GM12874 (cell line): ENCODE measurements around the gene MSRB1.

Source experiments
- TF ChIP-seq, protein P1 (sequence below): IDR thresholded peaks from 2 replicates; pipeline ENCODE4 v1.5.1; 2011; ENCODE audit warnings: low read depth, mild to moderate bottlenecking, control low read depth, low read length, moderate library complexity; ENCODE audit not compliant: insufficient read depth

The MSRB1 gene

DNA sequence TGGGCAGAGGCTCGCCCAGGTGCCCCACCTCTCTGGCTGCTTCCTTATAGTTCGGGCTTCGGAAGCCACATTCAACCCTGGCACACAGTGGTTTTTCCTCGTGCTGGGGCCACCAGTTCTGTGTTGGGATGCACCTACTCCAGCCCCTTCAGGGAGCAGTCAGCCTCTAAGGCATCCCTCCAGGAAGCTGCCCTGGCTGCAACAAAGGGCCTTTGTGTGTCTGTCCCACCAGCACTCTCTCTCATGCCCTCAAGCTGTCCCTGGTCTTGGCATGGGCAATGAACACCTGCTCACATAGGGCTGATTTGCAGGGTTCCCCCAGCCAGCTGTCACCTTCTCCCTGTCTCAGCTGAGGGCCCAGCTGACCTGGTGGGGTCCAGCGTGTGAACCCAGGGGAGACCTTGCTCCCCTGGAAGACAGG lies 39.0 kb upstream of the MSRB1 start:
- TF ChIP-seq, protein P1, sequence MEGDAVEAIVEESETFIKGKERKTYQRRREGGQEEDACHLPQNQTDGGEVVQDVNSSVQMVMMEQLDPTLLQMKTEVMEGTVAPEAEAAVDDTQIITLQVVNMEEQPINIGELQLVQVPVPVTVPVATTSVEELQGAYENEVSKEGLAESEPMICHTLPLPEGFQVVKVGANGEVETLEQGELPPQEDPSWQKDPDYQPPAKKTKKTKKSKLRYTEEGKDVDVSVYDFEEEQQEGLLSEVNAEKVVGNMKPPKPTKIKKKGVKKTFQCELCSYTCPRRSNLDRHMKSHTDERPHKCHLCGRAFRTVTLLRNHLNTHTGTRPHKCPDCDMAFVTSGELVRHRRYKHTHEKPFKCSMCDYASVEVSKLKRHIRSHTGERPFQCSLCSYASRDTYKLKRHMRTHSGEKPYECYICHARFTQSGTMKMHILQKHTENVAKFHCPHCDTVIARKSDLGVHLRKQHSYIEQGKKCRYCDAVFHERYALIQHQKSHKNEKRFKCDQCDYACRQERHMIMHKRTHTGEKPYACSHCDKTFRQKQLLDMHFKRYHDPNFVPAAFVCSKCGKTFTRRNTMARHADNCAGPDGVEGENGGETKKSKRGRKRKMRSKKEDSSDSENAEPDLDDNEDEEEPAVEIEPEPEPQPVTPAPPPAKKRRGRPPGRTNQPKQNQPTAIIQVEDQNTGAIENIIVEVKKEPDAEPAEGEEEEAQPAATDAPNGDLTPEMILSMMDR = no peak

DNA sequence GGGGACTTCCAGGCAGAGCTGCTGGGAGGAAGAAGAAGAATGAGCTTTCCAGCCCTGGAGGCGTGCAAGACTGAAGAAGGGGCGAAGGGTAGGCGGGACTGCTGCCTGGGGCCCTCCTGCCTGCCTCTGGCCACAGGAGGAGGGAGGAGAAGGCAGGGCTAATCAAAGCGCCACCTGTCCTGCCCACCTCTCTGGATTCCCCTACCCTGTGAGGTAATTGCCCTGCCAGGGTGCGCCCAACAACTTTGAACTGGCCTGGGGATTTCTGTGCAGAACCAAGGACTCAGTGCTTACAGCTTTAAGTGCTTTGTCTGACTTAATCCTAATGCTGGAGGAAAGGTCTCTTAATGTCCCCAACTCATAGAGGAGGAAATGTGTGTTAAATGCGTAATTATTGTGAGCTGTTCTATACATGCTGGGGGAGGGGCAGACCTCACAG lies 38.4 kb upstream of the MSRB1 start, which contains the start of gene NOXO1:
NOXO1 (minus strand) TSS at position 72 of the 439 bp plus-strand sequence. CDS start 290 bp downstream, outside the sequence.
- TF ChIP-seq, protein P1 = no peak

DNA sequence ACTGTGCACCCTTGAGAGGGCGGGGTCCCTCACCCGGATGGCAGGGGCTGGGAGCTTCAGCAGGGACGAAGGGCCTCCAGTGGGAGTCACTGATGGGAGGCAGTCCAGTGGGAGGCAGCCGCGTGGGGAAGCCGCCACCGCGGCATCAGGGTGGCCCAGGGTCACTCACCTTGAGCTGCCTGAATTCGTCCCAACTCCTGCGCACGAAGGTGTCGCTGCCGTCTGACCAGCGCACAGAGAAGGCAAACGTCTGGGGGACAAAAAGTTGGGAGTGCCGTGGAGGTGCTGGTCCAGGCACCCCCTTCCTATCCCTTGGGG lies 37.7 kb upstream of the MSRB1 start:
- TF ChIP-seq, protein P1 = no peak

DNA sequence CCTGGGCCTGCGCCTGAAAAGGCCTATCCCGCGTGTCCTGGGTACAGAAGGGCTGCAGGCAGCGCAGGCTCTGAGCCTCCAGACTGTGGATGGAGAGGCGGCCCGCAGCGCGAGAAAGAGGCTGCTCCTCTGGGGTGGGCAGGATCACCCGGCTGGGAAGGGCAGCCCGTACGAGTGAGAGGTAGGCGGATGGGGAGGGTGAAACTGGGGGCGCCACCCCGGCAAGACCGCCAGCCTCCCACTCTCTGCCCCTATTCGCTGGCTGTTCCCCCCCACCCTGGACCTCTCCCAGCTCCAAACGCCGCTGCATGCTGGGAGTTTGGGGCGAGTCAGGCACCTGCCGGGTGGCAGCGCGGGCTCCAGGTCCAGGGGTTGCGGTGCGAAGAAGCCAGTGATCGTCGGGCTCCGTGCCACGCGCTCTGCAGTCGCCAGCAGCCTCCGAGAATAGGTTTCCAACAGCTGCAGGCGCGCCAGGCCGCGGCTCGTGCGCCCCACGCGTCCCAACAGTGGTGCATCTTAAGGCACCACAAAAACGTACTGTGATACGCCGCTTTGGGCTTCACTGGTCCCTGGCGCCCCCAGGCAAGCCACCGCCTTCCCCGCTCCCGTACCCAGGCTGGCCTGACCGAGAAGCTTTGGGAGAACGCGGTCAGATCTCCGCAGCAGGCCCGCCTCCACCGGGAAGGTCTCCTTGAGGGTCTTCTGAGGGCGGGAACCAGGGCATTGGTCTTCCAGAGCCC lies 37.2 kb upstream of the MSRB1 start:
- TF ChIP-seq, protein P1 = no peak

DNA sequence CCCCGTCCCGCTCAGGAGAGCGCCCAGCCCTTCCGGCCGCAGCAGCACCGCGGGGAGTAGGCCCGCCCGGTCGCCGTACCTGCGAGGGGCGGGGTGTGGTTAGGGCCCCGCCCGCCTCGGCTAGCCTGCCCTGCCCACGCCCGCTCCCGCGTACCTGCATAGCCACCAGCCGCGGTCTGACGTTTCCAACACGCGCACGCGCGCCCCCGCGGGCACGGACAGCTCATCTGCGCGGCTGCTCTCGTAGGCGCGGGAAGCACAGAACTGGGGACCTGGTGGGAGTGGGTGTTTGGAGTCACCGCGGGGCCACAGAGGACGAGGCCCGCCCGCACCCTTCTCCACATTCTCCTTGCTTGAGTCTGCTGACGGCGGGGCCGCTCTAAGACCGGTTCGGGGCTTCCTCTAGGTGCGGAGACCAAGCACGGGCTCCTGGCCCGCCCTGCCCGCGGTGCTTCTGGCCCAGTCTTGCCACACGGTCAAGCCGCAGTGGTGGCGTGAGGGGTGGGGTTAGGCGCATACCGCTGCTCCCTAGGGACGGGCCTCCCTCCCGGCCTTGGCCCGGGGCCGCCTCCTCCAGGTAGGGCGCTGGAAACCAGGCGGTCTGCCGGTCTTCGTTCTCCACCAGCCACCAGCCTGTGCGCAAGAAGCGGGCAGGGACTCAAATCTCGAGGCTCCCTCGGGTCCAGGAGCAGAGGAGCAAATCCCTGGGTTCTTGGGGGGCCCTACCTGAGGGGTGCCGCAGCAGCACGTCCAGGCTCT lies 36.5 kb upstream of the MSRB1 start:
- TF ChIP-seq, protein P1 = no peak

DNA sequence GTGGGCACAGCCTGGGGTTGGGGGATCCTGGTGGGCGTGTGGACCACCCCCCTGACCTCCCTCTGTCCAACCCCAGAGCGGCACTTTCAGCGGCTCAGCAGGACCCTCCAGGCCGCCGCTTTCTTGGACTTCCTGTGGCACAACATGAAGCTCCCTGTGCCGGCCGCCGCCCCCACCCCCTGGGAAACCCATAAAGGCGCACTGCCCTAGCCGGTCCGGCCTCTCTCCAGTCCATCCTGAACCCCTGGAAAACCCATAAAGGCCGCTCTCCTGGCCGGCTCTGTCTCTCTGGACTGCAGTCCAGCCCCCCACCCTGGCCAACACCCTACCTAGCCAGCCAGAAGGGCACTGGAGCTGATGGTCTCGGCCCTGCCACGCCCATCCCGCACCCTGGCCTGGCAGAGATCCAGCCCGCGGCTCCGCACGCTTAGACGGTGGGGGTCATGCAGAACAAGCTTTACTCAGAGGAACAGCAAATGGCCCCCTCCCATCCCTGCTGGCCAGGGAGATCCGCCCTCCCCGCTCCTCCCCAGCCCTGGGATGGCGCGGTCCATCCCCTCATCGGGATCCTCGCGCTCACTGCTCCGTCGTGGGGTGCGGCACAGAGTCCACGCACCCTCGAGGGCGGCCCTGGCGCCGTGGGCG lies 35.6 kb upstream of the MSRB1 start:
- TF ChIP-seq, protein P1 = no peak

DNA sequence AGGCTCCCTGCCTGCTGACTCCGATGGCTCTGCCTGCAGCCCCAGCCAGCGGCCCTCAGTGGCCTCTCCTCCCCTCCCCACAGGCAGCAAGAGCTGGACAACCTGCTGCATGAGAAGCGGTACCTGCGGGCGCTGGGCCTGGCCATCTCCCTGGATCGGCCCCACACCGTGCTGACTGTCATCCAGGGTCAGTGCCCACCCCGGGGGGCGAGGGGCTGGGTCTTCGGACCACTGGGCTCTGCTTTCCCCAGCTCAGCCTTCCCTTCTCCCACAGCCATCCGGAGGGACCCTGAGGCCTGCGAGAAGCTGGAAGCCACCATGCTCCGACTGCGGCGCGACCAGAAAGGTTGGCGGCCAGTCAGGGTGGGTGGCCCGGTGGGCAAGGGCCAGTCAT lies 34.9 kb upstream of the MSRB1 start:
- TF ChIP-seq, protein P1 = no peak
